Tibial nerve (tissue), 4 donors: Measurements from ENCODE around the gene SLC13A2.

Experiments
- CTCF ChIP-seq, 5 experiments: fragments of 200-600 bp in 3 of 5; fragments of 450-650 bp in 2 of 5; sonication (generic) in 3 of 5; IDR thresholded peaks; one replicate each; pipeline ENCODE4 v1.5.1; 2016 to 2019; ENCODE audit warnings: antibody characterized with exemption in 5 of 5, mild to moderate bottlenecking in 3 of 5, moderate library complexity in 2 of 5
- EP300 ChIP-seq, 2 donors: sonication (generic); formaldehyde crosslinking; IDR thresholded peaks; one replicate each; pipeline ENCODE4 v1.6.1; 2017; ENCODE audit warnings: antibody characterized with exemption in 2 of 2, mild to moderate bottlenecking in 1 of 2
- POLR2A ChIP-seq, 2 donors: fragments of 450-650 bp; IDR thresholded peaks; one replicate each; pipeline ENCODE4 v1.6.1; 2017; ENCODE audit warnings: antibody characterized with exemption in 2 of 2, mild to moderate bottlenecking in 2 of 2, moderate library complexity in 2 of 2

GRCh38 chr17:28509789-28510188 lies 36.3 kb downstream of the SLC13A2 start:
- TF ChIP-seq CTCF (IDR thresholded peaks at IDR 0.05) (no peak), EP300 (IDR thresholded peaks at IDR 0.05) (no peak), POLR2A (IDR thresholded peaks at IDR 0.05) (no peak)
